ENCODE data around the gene PLEKHA6. TPM values are rescaled to one million over a fixed set of nuclear protein-coding genes. Genes with fewer than 3 reads are reported as not detected.

PLEKHA6 gene
- total RNA-seq, 1 donor from 2014 or later: 0.21 TPM

- intact Hi-C loops (cut with micrococcal nuclease): loop anchor here (1.0 to 5.0 kb wide), 3 partner anchors 35 to 536 kb away; partner anchors contain the start of gene SNRPE
- Mint-ChIP-seq H3K27me3 (ENCODE audit: insufficient read depth) (no peaks in the 10 kb centered on the region), H3K27ac (peak overlapping the region; percentile 50), H3K4me1 (ENCODE audit: low read depth) (peaks cover 8% of the 10 kb centered on the region), H3K9me3 (no peaks in the 10 kb centered on the region), H3K36me3 (ENCODE audit: low read depth) (peaks cover 48% of the 10 kb centered on the region), H3K4me3 (no peak overlapping the region)
- DNase-seq (ENCODE audit: low spot score): peak; percentile 30
Measured at GRCh38 chr1:204398197-204399125, 38.7 kb upstream of the PLEKHA6 start.

GRCh38 chr1:204396015-204396583, 36.4 kb upstream of the PLEKHA6 start:
- Mint-ChIP-seq H3K4me3 (no peak overlapping the region), H3K4me1 (ENCODE audit: low read depth) (peaks cover 4% of the 10 kb centered on the region), H3K36me3 (ENCODE audit: low read depth) (peaks cover 39% of the 10 kb centered on the region), H3K27ac (no peak overlapping the region), H3K9me3 (no peaks in the 10 kb centered on the region), H3K27me3 (ENCODE audit: insufficient read depth) (no peaks in the 10 kb centered on the region)
- intact Hi-C loops (cut with micrococcal nuclease): loop anchor here (5.0 kb wide), 1 partner anchor 534 kb away; the partner anchor contains the start of gene SNRPE
- no peak for DNase-seq (ENCODE audit: low spot score)

GRCh38 chr1:204391629-204392028, 31.9 kb upstream of the PLEKHA6 start:
- intact Hi-C loops (cut with micrococcal nuclease): no loop called here
- H3K27me3 Mint-ChIP-seq (ENCODE audit: insufficient read depth): no peaks in the 10 kb centered on the region
- H3K4me3 Mint-ChIP-seq: no peak overlapping the region
- no peaks in the 10 kb centered on the region for H3K4me1 Mint-ChIP-seq (ENCODE audit: low read depth)
- H3K9me3 Mint-ChIP-seq: no peaks in the 10 kb centered on the region
- no peak for DNase-seq (ENCODE audit: low spot score)
- no peak overlapping the region for H3K27ac Mint-ChIP-seq
- H3K36me3 Mint-ChIP-seq (ENCODE audit: low read depth): peaks cover 15% of the 10 kb centered on the region

- Mint-ChIP-seq H3K27me3 (ENCODE audit: insufficient read depth) (no peaks in the 10 kb centered on the region), H3K36me3 (ENCODE audit: low read depth) (peaks cover 14% of the 10 kb centered on the region), H3K9me3 (no peaks in the 10 kb centered on the region), H3K4me3 (no peak overlapping the region), H3K27ac (no peak overlapping the region), H3K4me1 (ENCODE audit: low read depth) (no peaks in the 10 kb centered on the region)
- no peak for DNase-seq (ENCODE audit: low spot score)
- intact Hi-C loops (cut with micrococcal nuclease): no loop called here
Measured at GRCh38 chr1:204390751-204391466, 31.2 kb upstream of the PLEKHA6 start.

- Mint-ChIP-seq H3K27me3 (ENCODE audit: insufficient read depth) (peaks cover 1% of the 10 kb centered on the region), H3K4me3 (no peak overlapping the region), H3K36me3 (ENCODE audit: low read depth) (no peaks in the 10 kb centered on the region), H3K4me1 (ENCODE audit: low read depth) (no peaks in the 10 kb centered on the region), H3K27ac (no peak overlapping the region), H3K9me3 (no peaks in the 10 kb centered on the region)
- DNase-seq (ENCODE audit: low spot score): no peak
- intact Hi-C loops (cut with micrococcal nuclease): no loop called here
Measured at GRCh38 chr1:204385727-204386126, 26.0 kb upstream of the PLEKHA6 start.

GRCh38 chr1:204384636-204385352, 25.1 kb upstream of the PLEKHA6 start:
- intact Hi-C loops (cut with micrococcal nuclease): no loop called here
- Mint-ChIP-seq H3K4me3 (no peak overlapping the region), H3K9me3 (no peaks in the 10 kb centered on the region)

GRCh38 chr1:204383163-204383904, 23.6 kb upstream of the PLEKHA6 start:
- peaks cover 23% of the 10 kb centered on the region for H3K27me3 Mint-ChIP-seq (ENCODE audit: insufficient read depth)
- H3K27ac Mint-ChIP-seq: no peak overlapping the region
- no peak for DNase-seq (ENCODE audit: low spot score)
- intact Hi-C loops (cut with micrococcal nuclease): no loop called here
- H3K4me3 Mint-ChIP-seq: no peak overlapping the region
- H3K4me1 Mint-ChIP-seq (ENCODE audit: low read depth): peaks cover 2% of the 10 kb centered on the region
- H3K9me3 Mint-ChIP-seq: no peaks in the 10 kb centered on the region
- H3K36me3 Mint-ChIP-seq (ENCODE audit: low read depth): no peaks in the 10 kb centered on the region

More at GRCh38 chr1:204384636-204385352, 25.1 kb upstream of the PLEKHA6 start:
- no peaks in the 10 kb centered on the region for H3K4me1 Mint-ChIP-seq (ENCODE audit: low read depth)
- no peak for DNase-seq (ENCODE audit: low spot score)
- peaks cover 11% of the 10 kb centered on the region for H3K27me3 Mint-ChIP-seq (ENCODE audit: insufficient read depth)
- H3K36me3 Mint-ChIP-seq (ENCODE audit: low read depth): no peaks in the 10 kb centered on the region
- H3K27ac Mint-ChIP-seq: no peak overlapping the region

GRCh38 chr1:204382714-204383083, 23.0 kb upstream of the PLEKHA6 start:
- Mint-ChIP-seq H3K36me3 (ENCODE audit: low read depth) (no peaks in the 10 kb centered on the region), H3K4me1 (ENCODE audit: low read depth) (peaks cover 8% of the 10 kb centered on the region), H3K27me3 (ENCODE audit: insufficient read depth) (peaks cover 30% of the 10 kb centered on the region), H3K4me3 (no peak overlapping the region), H3K27ac (no peak overlapping the region), H3K9me3 (no peaks in the 10 kb centered on the region)
- DNase-seq (ENCODE audit: low spot score): no peak
- intact Hi-C loops (cut with micrococcal nuclease): no loop called here

GRCh38 chr1:204380293-204380831, 20.6 kb upstream of the PLEKHA6 start:
- H3K4me1 Mint-ChIP-seq (ENCODE audit: low read depth): peaks cover 8% of the 10 kb centered on the region
- no peak overlapping the region for H3K4me3 Mint-ChIP-seq
- H3K27ac Mint-ChIP-seq: no peak overlapping the region
- no peaks in the 10 kb centered on the region for H3K9me3 Mint-ChIP-seq
- intact Hi-C loops (cut with micrococcal nuclease): no loop called here
- no peak for DNase-seq (ENCODE audit: low spot score)
- peaks cover 39% of the 10 kb centered on the region for H3K27me3 Mint-ChIP-seq (ENCODE audit: insufficient read depth)
- no peaks in the 10 kb centered on the region for H3K36me3 Mint-ChIP-seq (ENCODE audit: low read depth)

- Mint-ChIP-seq H3K9me3 (no peaks in the 10 kb centered on the region), H3K36me3 (ENCODE audit: low read depth) (no peaks in the 10 kb centered on the region), H3K4me1 (ENCODE audit: low read depth) (peaks cover 8% of the 10 kb centered on the region), H3K27me3 (ENCODE audit: insufficient read depth) (peaks cover 39% of the 10 kb centered on the region), H3K27ac (no peak overlapping the region), H3K4me3 (peak overlapping the region; percentile 82)
- intact Hi-C loops (cut with micrococcal nuclease): loop anchor here (1.0 to 2.0 kb wide), 2 partner anchors 14 to 31 kb away; no protein-coding TSS in a partner anchor
- DNase-seq (ENCODE audit: low spot score): peak; percentile 25
Measured at GRCh38 chr1:204377800-204378668, 18.3 kb upstream of the PLEKHA6 start.
